GM23338 (cell line): ENCODE measurements around the gene MAP6D1.

Experiments
- CTCF ChIP-seq, 2 experiments: fragments of 200-600 bp in 1 of 2; sonication (generic) in 1 of 2; conservative IDR thresholded peaks; 2 replicates each; pipeline versions ENCODE4 v1.5.1 to v1.6.1; 2016 to 2017; ENCODE audit warnings: antibody characterized with exemption in 2 of 2, low read depth in 2 of 2, mild to moderate bottlenecking in 2 of 2, moderate library complexity in 1 of 2
- ETS1 ChIP-seq: IDR thresholded peaks from 2 replicates; pipeline ENCODE4 v1.6.1; 2016; ENCODE audit warnings: antibody characterized with exemption
- EZH2 ChIP-seq: fragments of 200-600 bp; sonication (generic); IDR thresholded peaks from one replicate; pipeline ENCODE4 v1.8.0; 2017; ENCODE audit warnings: antibody characterized with exemption, mild to moderate bottlenecking, low read depth; ENCODE audit not compliant: unreplicated experiment
- EZH2phosphoT487 ChIP-seq: fragments of 200-600 bp; sonication (generic); IDR thresholded peaks from one replicate; pipeline ENCODE4 v1.8.1; 2018; ENCODE audit warnings: antibody characterized with exemption; ENCODE audit not compliant: unreplicated experiment
- JUNB ChIP-seq: IDR thresholded peaks from one replicate; pipeline ENCODE4 v1.6.1; 2016; ENCODE audit warnings: antibody characterized with exemption; ENCODE audit not compliant: unreplicated experiment
- NANOG ChIP-seq: IDR thresholded peaks from 2 replicates; pipeline ENCODE4 v1.6.1; 2016; ENCODE audit warnings: antibody characterized with exemption, borderline replicate concordance
- POLR2AphosphoS5 ChIP-seq: IDR thresholded peaks from 2 replicates; pipeline ENCODE4 v1.6.1; 2016; ENCODE audit warnings: antibody characterized with exemption, low read depth
- REST ChIP-seq: IDR thresholded peaks from one replicate; pipeline ENCODE4 v1.6.1; 2018; ENCODE audit warnings: antibody characterized with exemption; ENCODE audit not compliant: unreplicated experiment

DNA sequence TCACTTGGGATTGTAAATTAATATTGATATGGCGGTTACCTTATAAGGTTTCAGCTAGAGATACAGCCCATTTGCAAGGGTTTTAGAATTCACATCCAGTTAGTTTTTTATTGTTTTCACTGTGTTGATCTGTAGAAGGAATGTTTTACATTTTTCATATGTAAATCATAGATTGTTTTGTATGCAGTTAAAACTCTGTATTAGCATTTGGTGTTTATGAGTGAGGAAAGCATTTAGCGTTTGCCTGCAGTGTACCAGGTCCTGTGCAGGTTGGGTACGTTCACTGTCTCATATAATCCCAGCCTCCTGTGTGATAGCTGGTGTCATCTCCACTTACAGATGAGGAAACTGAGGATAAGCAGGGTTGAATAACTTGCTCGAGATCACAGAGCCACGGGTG, 23.8 kb downstream of the MAP6D1 start:
- TF ChIP-seq CTCF (conservative IDR thresholded peaks at IDR 0.05; ENCODE audit: low read depth in 2 of 2) (no peak), REST (no peak), EZH2 (no peak), ETS1 (no peak), POLR2AphosphoS5 (no peak), EZH2phosphoT487 (no peak), JUNB (no peak), NANOG (no peak)
